Measurements from ENCODE around the gene ATP6V1B1. TPM values are rescaled to one million over a fixed set of nuclear protein-coding genes. Genes with fewer than 3 reads are reported as not detected.

The ATP6V1B1 gene
- total and polyA plus RNA-seq, 9 of the 15 experiments (the other 6 are each of a cell fraction or from before 2014, with no cell fraction given), result not detected

DNA sequence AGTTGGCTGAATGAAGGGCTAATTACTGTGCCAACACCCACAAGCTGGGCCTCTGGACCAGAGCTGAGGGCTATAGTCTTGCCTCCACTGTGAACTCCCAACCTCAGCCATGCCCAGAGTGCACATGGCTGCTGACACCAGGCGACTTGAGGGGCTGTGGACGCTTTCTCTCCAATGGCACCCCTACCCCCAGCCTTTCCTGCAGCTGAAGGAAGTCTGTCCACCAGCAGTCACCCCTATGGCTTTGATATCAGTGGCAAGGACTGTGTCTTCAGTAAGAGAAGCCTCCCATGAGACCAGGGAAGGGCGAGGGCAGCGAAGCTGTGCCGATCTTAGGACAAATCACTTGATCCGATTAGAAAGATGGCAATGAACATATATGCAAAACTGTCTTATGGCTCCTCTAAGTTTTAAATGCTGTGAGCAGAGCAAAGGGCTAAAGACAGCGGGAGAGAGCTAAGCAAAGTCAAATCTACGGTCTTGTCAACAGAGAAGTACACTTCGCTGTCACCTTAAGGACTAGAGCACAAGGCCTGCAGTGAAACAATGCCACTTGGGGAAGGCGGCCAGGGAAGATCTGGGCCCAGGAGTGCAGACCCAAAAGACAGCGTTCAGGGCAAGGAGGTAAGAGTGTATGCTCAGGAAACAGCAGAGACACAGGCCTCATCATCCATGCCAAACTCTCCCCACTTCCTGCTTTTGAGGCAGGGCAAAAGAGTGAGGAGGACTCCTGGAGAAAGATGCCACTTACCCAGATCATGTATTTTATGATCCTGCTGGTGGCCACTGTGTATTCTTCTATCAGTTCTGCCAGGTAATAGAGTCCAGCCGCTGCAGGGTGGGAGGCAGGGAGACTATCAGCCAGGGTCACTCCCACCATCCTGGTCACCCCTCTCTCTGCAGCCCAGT is 57.5 kb downstream of the ATP6V1B1 start:
- peak in 2 of 4 experiments; percentile 7 to 9 for DNase-seq (ENCODE audit: extremely low read depth in 1 of 4, low spot score in 3 of 4)
- peaks cover 9% of the 10 kb centered on the region; the same call in 1 of the 2 replicates for H4K20me1 ChIP-seq (replicated peaks; ENCODE audit: control insufficient read depth, insufficient read depth, low read length)
- no peak overlapping the region for H2AFZ ChIP-seq (ENCODE audit: low read depth, low read length)
- WGBS (ENCODE audit: insufficient coverage, low coverage, missing lambda C conversion rate), result 72% methylated on average over 12 of the region's 12 CpGs
- H3K79me2 ChIP-seq (ENCODE audit: control insufficient read depth, insufficient read depth, low read length), result peaks cover 20% of the 10 kb centered on the region
- ATAC-seq, result no peak
- H3K4me3 ChIP-seq, result peak overlapping the region; percentile 87
- H3K27me3 ChIP-seq (ENCODE audit: control insufficient read depth in 2 of 2, insufficient read depth in 2 of 2, low read length in 2 of 2), result no peaks in the 10 kb centered on the region
- H3K9me1 ChIP-seq (ENCODE audit: control insufficient read depth, insufficient read depth, low read length), result no peaks in the 10 kb centered on the region
- in situ Hi-C loops (cut with MboI), result no loop called here
- H3K4me2 ChIP-seq (ENCODE audit: insufficient read depth, low read length), result peak overlapping the region; percentile 89
- CTCF ChIA-PET (ENCODE audit: low intra/inter-chr PET ratio), result no interaction called here
- FAIRE-seq, result peak; percentile 19
- H3K9me3 ChIP-seq (replicated peaks; ENCODE audit: control insufficient read depth, insufficient read depth, low read depth, low read length), result no peaks in the 10 kb centered on the region
- TSS peak; percentile 44 for BruUV-seq (replicated peaks)
- H3K27ac ChIP-seq (ENCODE audit: extremely low read depth, low read depth, low read length), result peak overlapping the region; percentile 65; the same call in 1 of the 3 replicates
- H3K36me3 ChIP-seq (ENCODE audit: control insufficient read depth, insufficient read depth, low read length), result peaks cover 47% of the 10 kb centered on the region
- intact Hi-C loops (cut with micrococcal nuclease), result loop anchor here (10.0 kb wide), 1 partner anchor 142 kb away; the partner anchor contains the start of genes MCEE and MPHOSPH10
- H3K4me1 ChIP-seq (replicated peaks in 1 of 2; ENCODE audit: control insufficient read depth in 2 of 2, insufficient read depth in 2 of 2, low read length in 2 of 2), result peaks cover 12 to 22% of the 10 kb centered on the region in 2 experiments; a peak in 4 of 5 replicates
- POLR2A ChIA-PET, result no interaction called here
- peak overlapping the region; percentile 76 to 99 for H3K9ac ChIP-seq (ENCODE audit: insufficient read depth in 1 of 2, low read depth in 2 of 2, low read length in 2 of 2)
- TF ChIP-seq RUNX1 (IDR thresholded peaks at IDR 0.05; ENCODE audit: low read depth), result no peak
- TF ChIP-seq ZNF445 (CRISPR knock-in tag; IDR thresholded peaks at IDR 0.05; ENCODE audit: low read depth), result no peak
- no peak for TF ChIP-seq KAT7 (CRISPR knock-in tag; IDR thresholded peaks at IDR 0.05; ENCODE audit: borderline replicate concordance)
- TF ChIP-seq CREM (IDR thresholded peaks at IDR 0.05; ENCODE audit: low read depth), result no peak
- no peak for TF ChIP-seq RFX5 (IDR thresholded peaks at IDR 0.05; ENCODE audit: low read depth, low read length)
- TF ChIP-seq, protein P1, sequence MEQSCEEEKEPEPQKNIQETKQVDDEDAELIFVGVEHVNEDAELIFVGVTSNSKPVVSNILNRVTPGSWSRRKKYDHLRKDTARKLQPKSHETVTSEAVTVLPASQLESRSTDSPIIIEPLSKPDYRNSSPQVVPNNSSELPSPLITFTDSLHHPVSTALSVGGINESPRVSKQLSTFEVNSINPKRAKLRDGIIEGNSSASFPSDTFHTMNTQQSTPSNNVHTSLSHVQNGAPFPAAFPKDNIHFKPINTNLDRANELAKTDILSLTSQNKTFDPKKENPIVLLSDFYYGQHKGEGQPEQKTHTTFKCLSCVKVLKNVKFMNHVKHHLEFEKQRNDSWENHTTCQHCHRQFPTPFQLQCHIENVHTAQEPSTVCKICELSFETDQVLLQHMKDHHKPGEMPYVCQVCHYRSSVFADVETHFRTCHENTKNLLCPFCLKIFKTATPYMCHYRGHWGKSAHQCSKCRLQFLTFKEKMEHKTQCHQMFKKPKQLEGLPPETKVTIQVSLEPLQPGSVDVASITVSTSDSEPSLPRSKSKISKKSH (CRISPR knock-in tag; IDR thresholded peaks at IDR 0.05), result no peak
- TF ChIP-seq, protein P2, sequence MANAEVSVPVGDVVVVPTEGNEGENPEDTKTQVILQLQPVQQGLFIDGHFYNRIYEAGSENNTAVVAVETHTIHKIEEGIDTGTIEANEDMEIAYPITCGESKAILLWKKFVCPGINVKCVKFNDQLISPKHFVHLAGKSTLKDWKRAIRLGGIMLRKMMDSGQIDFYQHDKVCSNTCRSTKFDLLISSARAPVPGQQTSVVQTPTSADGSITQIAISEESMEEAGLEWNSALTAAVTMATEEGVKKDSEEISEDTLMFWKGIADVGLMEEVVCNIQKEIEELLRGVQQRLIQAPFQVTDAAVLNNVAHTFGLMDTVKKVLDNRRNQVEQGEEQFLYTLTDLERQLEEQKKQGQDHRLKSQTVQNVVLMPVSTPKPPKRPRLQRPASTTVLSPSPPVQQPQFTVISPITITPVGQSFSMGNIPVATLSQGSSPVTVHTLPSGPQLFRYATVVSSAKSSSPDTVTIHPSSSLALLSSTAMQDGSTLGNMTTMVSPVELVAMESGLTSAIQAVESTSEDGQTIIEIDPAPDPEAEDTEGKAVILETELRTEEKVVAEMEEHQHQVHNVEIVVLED (CRISPR knock-in tag; IDR thresholded peaks at IDR 0.05), result no peak
- no peak for TF ChIP-seq NRF1 (conservative IDR thresholded peaks at IDR 0.05 in 1 of 2, IDR thresholded peaks at IDR 0.05 in 1 of 2)
- no peak for TF ChIP-seq MCM2 (IDR thresholded peaks at IDR 0.05; ENCODE audit: low read depth)
- TF ChIP-seq CREB5 (CRISPR knock-in tag; IDR thresholded peaks at IDR 0.05), result no peak
- no peak for TF ChIP-seq DDX20 (tag; IDR thresholded peaks at IDR 0.05; ENCODE audit: low read depth)
- no peak for TF ChIP-seq FOXO4 (CRISPR knock-in tag; IDR thresholded peaks at IDR 0.05)
- TF ChIP-seq ZFPM2 (CRISPR knock-in tag; IDR thresholded peaks at IDR 0.05), result no peak
- no peak for TF ChIP-seq CBX2 (IDR thresholded peaks at IDR 0.05; ENCODE audit: insufficient read depth, low read length, poor library complexity, severe bottlenecking)
- TF ChIP-seq NFIC (IDR thresholded peaks at IDR 0.05), result no peak
- TF ChIP-seq GTF2A2 (tag; IDR thresholded peaks at IDR 0.05), result no peak
